Measurements from ENCODE around the gene CNOT6L. TPM values are rescaled to one million over a fixed set of nuclear protein-coding genes. Genes with fewer than 3 reads are reported as not detected.

CNOT6L gene
- total RNA-seq, 1 experiment from 2014 or later = 14.5 TPM

GRCh38 chr4:77785669-77786068, 33.5 kb downstream of the CNOT6L start:
- Histone ChIP-seq H3K18ac (ENCODE audit: insufficient read length, low read depth, low read length) (no peak overlapping the region), H2AK5ac (ENCODE audit: insufficient read length, low read length) (no peak overlapping the region), H2BK5ac (ENCODE audit: insufficient read length, low read length) (no peak overlapping the region), H3K27ac (ENCODE audit: insufficient read length, low read depth, low read length) (no peak overlapping the region), H3K79me2 (ENCODE audit: insufficient read depth, low read length) (no peaks in the 10 kb centered on the region), H3K9me3 (ENCODE audit: control insufficient read depth, low read depth, low read length) (no peaks in the 10 kb centered on the region), H4K20me1 (ENCODE audit: control insufficient read depth, insufficient read depth, insufficient read length) (no peaks in the 10 kb centered on the region), H4K8ac (replicated peaks; ENCODE audit: insufficient read length, low read depth, low read length) (no peak overlapping the region), H2BK120ac (ENCODE audit: low read depth, low read length, poor library complexity, severe bottlenecking) (no peak overlapping the region), H3T11ph (ENCODE audit: low read length) (no peak overlapping the region), H3K23me2 (ENCODE audit: insufficient read length, low read depth, low read length, poor library complexity, severe bottlenecking) (no peaks in the 10 kb centered on the region), H3K9ac (ENCODE audit: extremely low read depth, insufficient read length, low read length) (no peak overlapping the region), H3K14ac (ENCODE audit: insufficient read depth, low read length) (no peak overlapping the region), H3K4ac (ENCODE audit: low read depth, low read length) (no peak overlapping the region), H2BK20ac (ENCODE audit: low read depth, low read length, poor library complexity, severe bottlenecking) (no peak overlapping the region), H4K5ac (ENCODE audit: insufficient read length, low read depth, low read length) (no peak overlapping the region), H3K23ac (ENCODE audit: insufficient read length, low read depth, low read length) (no peak overlapping the region), H4K91ac (ENCODE audit: insufficient read length, low read depth, low read length) (no peak overlapping the region), H3K56ac (ENCODE audit: insufficient read length, low read depth, low read length) (no peak overlapping the region), H2BK15ac (ENCODE audit: low read depth, low read length) (no peak overlapping the region), H3K4me1 (ENCODE audit: insufficient read depth, low read length) (no peaks in the 10 kb centered on the region), H3K27me3 (ENCODE audit: insufficient read depth, low read length) (no peaks in the 10 kb centered on the region), H2AFZ (ENCODE audit: low read length) (no peak overlapping the region), H3K4me2 (ENCODE audit: insufficient read depth, insufficient read length, low read length) (no peak overlapping the region), H2BK12ac (ENCODE audit: insufficient read length, low read depth, low read length) (no peak overlapping the region), H3K79me1 (ENCODE audit: insufficient read depth, low read depth, low read length, poor library complexity, severe bottlenecking) (no peaks in the 10 kb centered on the region)
- no peak for TF ChIP-seq CTCF (conservative IDR thresholded peaks at IDR 0.05)
- no peaks in the 10 kb centered on the region for H3K36me3 Mint-ChIP-seq (ENCODE audit: insufficient read depth in 1 of 3, low read depth in 3 of 3)
- H3K4me3 Mint-ChIP-seq = no peak overlapping the region
- H3K9me3 Mint-ChIP-seq = no peaks in the 10 kb centered on the region
- no peak overlapping the region for H3K27ac Mint-ChIP-seq
- H3K4me1 Mint-ChIP-seq = no peaks in the 10 kb centered on the region
- no peaks in the 10 kb centered on the region for H3K27me3 Mint-ChIP-seq (ENCODE audit: low read depth)
- no CpG with 5 or more reads among the region's 6 CpGs for WGBS (ENCODE audit: extremely low coverage, insufficient read length, low lambda C conversion rate)
- no peak for DNase-seq

Measured in H9 (cell line).